Body of pancreas (tissue), 4 donors: Measurements from ENCODE around the gene BMPER.

Source experiments
- POLR2A ChIP-seq, 3 donors: fragments of 450-650 bp; IDR thresholded peaks; one replicate each; pipeline ENCODE4 v1.6.1; 2016; ENCODE audit warnings: antibody characterized with exemption in 3 of 3, mild to moderate bottlenecking in 2 of 3
- TF ChIP-seq, protein P1 (sequence below), 7 experiments: fragments of 450-650 bp in 4 of 7; fragments of 200-600 bp in 3 of 7; sonication (generic) in 3 of 7; IDR thresholded peaks; one replicate each; pipeline ENCODE4 v1.5.1; 2016 to 2019; ENCODE audit warnings: antibody characterized with exemption in 7 of 7

DNA sequence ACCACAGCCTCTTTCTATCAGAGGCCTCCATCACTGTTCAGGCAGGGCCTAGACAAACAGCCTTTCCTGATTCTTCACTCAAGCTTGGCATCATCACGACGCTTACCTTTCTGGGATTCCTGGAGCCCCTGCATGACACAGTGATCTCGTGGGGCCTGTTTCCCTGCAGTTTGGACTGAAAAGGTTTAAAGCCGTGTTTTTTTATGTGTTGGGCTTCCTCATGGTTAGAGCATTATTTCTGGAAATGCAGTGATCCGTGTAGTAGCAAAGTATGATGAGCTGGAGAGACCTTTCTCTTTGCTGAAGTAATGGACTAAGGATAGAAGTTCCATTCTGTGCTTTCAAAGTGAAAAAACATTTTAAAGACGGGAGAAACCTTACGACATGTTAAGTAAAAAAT, 169.1 kb downstream of the BMPER start:
- TF ChIP-seq POLR2A (IDR thresholded peaks at IDR 0.05): no peak
- TF ChIP-seq, protein P1, sequence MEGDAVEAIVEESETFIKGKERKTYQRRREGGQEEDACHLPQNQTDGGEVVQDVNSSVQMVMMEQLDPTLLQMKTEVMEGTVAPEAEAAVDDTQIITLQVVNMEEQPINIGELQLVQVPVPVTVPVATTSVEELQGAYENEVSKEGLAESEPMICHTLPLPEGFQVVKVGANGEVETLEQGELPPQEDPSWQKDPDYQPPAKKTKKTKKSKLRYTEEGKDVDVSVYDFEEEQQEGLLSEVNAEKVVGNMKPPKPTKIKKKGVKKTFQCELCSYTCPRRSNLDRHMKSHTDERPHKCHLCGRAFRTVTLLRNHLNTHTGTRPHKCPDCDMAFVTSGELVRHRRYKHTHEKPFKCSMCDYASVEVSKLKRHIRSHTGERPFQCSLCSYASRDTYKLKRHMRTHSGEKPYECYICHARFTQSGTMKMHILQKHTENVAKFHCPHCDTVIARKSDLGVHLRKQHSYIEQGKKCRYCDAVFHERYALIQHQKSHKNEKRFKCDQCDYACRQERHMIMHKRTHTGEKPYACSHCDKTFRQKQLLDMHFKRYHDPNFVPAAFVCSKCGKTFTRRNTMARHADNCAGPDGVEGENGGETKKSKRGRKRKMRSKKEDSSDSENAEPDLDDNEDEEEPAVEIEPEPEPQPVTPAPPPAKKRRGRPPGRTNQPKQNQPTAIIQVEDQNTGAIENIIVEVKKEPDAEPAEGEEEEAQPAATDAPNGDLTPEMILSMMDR (IDR thresholded peaks at IDR 0.05): no peak
